Left renal pelvis (tissue), 4 donors: ENCODE measurements around the gene AP1S1. TPM values are rescaled to one million over a fixed set of nuclear protein-coding genes. Genes with fewer than 3 reads are reported as not detected.

ENCODE experiments used
- DNase-seq, 4 donors: peaks; one replicate each; pipeline ENCODE4 v3.0.0-alpha.2; 2013; ENCODE audit warnings: low read depth in 4 of 4, low spot score in 3 of 4
- polyA plus RNA-seq, 4 donors: library from polyadenylated mRNA; unstranded; fragments of 120-200 nt; gene quantifications; one replicate each; pipeline ENCODE4 v1.2.1, GENCODE V29; 2013; ENCODE audit not compliant: insufficient read length in 4 of 4

AP1S1 gene
- polyA plus RNA-seq, 4 donors = 40.2 to 80.3 (median 71.7) TPM

DNA sequence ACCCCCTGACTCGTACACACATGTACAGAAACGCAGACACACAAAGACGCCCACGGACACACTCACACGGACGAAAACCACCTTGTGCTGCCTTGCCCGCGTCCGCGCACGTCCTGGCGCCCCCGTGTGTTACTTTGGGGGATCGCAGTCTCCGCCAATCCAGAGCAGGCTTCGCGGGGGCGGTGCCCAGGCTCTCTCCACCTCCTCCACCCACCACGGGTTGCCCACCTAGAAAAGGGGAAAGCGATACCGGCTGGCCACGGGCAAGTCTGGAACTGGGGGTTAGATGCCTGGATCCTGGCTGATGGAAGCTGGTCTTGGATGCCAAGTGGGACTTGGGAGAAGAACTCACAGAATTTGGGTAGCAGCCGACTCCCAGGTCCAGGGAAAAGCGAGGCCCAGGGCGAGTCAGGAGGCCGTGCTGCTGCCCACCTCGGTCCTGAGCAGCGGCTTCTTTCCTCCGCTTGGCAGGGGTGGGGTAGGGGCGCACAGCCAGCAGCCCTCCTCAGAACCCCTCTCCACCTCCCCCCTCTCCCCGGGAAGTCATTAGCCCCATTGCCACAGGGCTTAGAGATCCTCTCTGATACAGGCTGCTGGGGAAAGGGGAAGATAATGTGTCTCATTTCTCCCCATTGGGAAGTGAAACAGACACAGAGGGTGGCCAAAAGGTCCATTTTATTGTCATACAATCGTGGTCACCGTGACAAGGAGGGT is 15.7 kb downstream of the AP1S1 start:
- no peak for DNase-seq

DNA sequence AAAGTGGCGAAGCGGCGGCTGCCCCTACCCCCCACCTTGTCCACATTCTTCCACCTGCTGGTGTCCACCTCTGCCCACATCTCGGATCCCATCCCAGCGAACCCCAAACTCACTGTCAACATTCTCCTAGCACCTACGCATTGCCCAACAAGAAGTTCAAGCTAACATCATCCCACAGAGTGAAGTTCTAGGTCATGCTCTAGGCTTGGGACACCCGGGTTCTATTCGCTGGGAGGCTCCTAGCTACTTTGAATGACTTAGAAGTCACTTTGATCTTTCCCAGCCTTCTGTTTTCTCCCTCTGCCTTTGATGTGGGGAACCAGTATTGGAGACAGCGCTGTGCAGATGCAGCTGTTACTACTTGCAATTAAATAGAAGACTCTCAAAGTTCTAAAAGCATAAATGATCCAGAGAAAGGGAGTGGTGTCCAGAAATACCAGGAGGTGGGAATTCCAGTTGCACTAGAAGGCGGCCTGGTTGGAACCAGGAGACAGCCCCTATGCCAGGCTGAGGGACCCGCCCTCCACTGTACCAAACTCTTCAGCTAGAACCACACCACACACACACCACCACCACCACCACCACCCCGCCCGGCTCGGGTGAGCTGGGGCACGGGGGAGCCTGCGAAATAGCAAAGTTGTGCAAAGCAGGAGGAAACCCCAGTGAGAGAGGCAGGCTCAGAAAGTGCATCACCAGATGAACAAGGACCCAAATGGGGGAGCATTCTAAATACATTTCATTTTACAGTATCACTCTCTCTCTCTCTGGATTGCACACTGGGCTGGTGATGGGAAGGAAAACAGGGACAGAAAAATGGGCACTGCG is 16.6 kb downstream of the AP1S1 start:
- DNase-seq = no peak

GRCh38 chr7:101171442-101171837 is 17.2 kb downstream of the AP1S1 start:
- no peak for DNase-seq

GRCh38 chr7:101172005-101172853 is 18.0 kb downstream of the AP1S1 start:
- DNase-seq = no peak

DNA sequence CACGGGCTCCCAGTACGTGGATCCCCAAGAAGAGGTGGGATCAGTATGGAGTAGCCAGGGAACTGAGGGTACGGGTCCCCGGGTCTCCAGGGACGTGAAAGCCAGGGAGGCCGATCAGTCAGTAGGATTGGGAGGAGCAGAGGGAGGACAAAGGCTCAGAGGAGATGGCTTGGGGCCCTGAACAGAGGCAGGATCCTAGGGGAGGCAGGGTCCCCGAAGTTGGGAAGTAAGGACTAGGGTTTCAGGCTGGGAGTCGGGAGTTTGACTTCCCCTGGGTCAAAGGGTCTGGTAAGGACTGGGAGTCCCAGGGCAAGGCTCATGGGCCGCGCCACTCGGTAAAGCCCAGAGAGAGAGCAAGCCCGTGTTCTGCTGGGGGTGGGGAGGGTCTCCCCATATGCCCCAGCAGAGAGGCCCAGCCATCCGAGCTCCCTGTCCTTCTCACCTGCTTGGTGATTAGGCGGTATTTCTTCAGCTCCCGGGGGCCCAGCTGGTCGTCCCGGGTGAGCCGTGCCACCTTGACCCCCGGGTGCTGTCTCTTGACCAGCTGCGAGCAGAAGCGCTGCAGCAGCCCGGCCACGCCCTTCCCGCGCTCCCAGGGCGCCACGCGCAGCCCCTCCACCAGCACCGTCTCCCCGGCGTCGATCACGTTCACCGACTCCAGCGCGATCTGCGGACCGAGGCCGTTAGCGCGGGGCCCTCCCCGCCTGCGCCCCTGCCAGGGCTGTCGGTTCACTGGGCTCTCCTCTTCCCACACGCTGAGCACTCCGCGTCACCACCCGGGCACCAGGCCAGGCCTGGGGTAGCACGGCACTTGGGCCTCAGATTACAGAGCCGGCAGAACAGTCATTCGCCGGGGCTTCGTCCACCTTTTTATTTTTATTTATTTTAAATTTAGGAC is 18.8 kb downstream of the AP1S1 start:
- no peak for DNase-seq

- DNase-seq = no peak
Observed at GRCh38 chr7:101173752-101174244, 19.5 kb downstream of the AP1S1 start.

GRCh38 chr7:101174322-101174854 is 20.1 kb downstream of the AP1S1 start:
- DNase-seq = no peak

DNA sequence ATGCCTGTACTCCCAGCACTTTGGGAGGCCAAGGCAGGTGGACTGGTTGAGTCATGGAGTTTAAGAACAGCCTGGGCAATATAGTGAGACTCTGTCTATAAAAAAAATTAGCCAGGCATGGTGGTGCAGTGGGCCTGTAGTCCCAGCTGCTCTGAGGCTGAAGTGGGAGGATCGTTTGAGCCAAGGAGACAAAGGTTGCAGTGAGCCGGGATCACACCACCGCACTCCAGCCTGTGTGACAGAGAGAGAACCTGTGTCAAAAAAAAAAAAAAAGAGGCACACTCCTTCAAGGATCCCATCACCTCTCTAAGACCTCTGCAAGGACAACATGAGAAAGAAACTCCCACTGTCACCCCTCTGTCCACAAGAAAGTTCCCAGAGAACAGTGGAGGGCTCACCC is 21.4 kb downstream of the AP1S1 start:
- DNase-seq = no peak

DNA sequence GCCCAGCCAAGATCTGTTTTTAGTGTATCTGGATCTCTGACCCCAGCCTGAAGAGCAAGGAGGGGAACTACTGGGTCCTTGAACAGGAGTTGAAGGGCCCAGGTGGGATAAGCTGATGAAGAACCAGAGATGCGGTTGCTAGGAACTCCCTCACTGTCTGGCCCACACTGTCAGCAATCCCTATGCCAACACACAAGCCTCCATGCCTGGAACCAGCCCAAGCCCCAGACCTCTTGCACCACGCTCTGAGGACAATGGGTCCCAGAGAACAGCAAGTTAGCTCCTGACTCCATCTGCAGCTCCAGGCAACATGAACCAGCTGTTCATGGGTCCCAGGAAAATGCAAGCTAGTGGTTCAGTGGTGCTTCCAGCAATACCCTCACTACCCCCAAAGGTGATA is 23.4 kb downstream of the AP1S1 start:
- no peak for DNase-seq

GRCh38 chr7:101179117-101179516 is 24.8 kb downstream of the AP1S1 start:
- no peak for DNase-seq

GRCh38 chr7:101179713-101180112 is 25.4 kb downstream of the AP1S1 start:
- DNase-seq = no peak

DNA sequence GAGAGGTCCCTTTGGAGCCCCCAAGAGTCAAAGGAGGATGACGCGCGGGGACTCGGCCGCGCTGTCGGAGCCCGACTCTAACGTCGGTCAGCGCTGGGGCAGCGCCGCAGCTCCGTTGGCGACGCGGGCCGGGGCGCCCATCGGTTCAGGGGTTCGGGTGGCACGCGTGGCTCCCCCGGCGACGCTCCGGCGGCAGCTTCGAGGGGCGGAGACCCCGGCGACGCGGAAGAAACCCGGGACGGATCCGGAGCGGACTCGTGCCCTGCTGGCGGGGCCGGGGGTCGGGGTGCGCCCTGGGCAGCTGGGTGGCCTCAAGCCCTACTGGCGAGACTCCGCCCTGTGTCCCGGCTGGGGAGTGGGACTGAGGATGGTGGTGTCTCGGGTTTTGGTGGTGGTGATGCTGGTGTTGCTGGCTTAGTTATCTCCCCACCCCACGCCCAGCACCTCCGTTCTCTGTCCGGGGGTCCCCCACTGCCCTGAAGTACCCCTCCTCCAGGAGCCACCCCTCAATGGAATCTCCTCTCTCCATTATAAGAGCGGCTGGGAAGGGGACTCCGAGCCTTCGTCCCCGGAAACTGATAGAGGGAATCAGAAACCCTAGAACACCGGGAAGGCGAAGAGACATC is 26.0 kb downstream of the AP1S1 start, which contains the start of gene NAT16:
Gene NAT16, minus strand, starts transcription at position 164 of the 626 bp plus-strand sequence. CDS start 5,486 bp downstream, outside the sequence.
- no peak for DNase-seq

- no peak for DNase-seq
Observed at GRCh38 chr7:101185258-101185839, 31.1 kb downstream of the AP1S1 start.

- no peak for DNase-seq
Observed at GRCh38 chr7:101186194-101186593, 31.9 kb downstream of the AP1S1 start.

DNA sequence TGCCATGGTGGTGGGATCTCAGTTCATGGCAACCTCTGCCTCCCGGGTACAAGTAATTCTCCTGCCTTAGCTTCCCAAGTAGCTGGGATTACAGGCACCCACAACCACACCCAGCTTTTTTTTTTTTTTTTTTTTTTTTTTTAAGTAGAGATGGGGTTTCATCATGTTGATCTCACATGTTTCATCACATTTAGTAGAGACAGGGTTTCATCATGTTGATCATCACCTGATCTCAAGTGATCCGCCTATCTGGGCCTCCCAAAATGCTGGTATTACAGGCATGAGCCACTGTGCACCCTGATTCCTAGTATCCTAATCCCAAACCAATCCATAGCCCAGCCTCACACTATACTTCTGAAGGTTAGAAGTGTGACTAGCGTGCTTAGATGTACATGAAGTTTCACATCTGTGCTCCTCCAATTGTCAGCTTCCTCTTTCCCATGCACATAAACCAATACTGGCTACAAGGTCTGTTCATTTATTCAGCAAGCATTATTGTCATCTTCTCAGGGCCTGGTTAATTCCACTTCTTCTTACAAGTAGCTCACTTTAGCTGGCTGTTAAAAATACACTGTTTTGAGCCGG is 32.7 kb downstream of the AP1S1 start:
- no peak for DNase-seq

- DNase-seq = no peak
Observed at GRCh38 chr7:101189109-101189508, 34.8 kb downstream of the AP1S1 start.

DNA sequence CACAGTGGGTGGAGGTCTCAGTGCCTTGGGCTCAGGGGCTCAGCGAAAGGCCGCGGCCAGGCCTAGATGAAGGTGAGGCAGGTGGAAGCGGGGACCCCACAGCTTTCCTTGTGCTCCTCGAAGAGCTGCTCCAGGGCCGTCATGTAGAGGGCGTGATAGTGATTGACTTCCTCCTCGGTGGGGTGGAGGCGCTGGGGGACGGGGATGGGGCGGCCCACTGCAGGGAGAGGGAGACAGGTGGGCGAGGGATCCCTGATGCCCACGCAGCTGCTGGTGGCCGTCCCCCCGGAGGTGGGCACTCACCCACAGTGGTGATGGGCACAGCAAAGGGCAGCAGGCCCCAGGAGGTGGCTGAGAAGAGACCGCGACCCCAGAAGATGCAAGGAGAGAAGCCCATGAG is 41.6 kb downstream of the AP1S1 start:
- DNase-seq = no peak

- no peak for DNase-seq
Observed at GRCh38 chr7:101197991-101198390, 43.7 kb downstream of the AP1S1 start.
